SKM-1 (cell line): ENCODE data around the gene PRAMEF1.
"Not testable (repeated sequence)": the region's sequence is repeated elsewhere in the genome, so short reads cannot be mapped to it uniquely, and the experiment has no call there.

Experiments used
- DNase-seq: peaks from one replicate; lab custom pipeline; 2025; ENCODE audit not compliant: unreplicated experiment; lab: John Stamatoyannopoulos, UW

PRAMEF1 gene

GRCh38 chr1:12774801-12775345 lies 16.3 kb upstream of the PRAMEF1 start:
- no peak for DNase-seq

GRCh38 chr1:12775443-12775842 lies 15.8 kb upstream of the PRAMEF1 start:
- DNase-seq = no peak

- no peak for DNase-seq
These were observed 14.2 kb upstream of the PRAMEF1 start for GRCh38 chr1:12776801-12777557.

GRCh38 chr1:12778061-12778460 lies 13.1 kb upstream of the PRAMEF1 start:
- DNase-seq = no peak

GRCh38 chr1:12778907-12779306 lies 12.3 kb upstream of the PRAMEF1 start:
- DNase-seq = no peak

GRCh38 chr1:12781488-12781887 lies 9.7 kb upstream of the PRAMEF1 start:
- not testable (repeated sequence) for DNase-seq

GRCh38 chr1:12783783-12784182 lies 7.4 kb upstream of the PRAMEF1 start:
- not testable (repeated sequence) for DNase-seq

GRCh38 chr1:12784729-12785128 lies 6.5 kb upstream of the PRAMEF1 start:
- not testable (repeated sequence) for DNase-seq

- no peak for DNase-seq
These were observed 7.7 kb downstream of the PRAMEF1 start for GRCh38 chr1:12798911-12799310.

- no peak for DNase-seq
These were observed 8.5 kb downstream of the PRAMEF1 start for GRCh38 chr1:12799730-12800129.

GRCh38 chr1:12809933-12810332 lies 18.7 kb downstream of the PRAMEF1 start:
- DNase-seq = no peak

GRCh38 chr1:12810691-12811408 lies 19.7 kb downstream of the PRAMEF1 start:
- no peak for DNase-seq

GRCh38 chr1:12811409-12811784 lies 20.2 kb downstream of the PRAMEF1 start:
- no peak for DNase-seq

GRCh38 chr1:12819061-12819460 lies 27.9 kb downstream of the PRAMEF1 start:
- not testable (repeated sequence) for DNase-seq

- DNase-seq = not testable (repeated sequence)
These were observed 40.1 kb downstream of the PRAMEF1 start, which contains the start of gene PRAMEF11 for GRCh38 chr1:12831310-12831709. Gene PRAMEF11, minus strand, starts transcription at chr1:12831410. Its CDS starts 2,621 bp downstream, at chr1:12828789.

- DNase-seq = not testable (repeated sequence)
These were observed 42.1 kb downstream of the PRAMEF1 start for GRCh38 chr1:12833251-12833650.
